ENCODE data around the gene C1orf167.
A peak's percentile ranks its signal among the peaks of the same experiment; 100 is the strongest.

C1orf167 gene

GRCh38 chr1:11746795-11747487, 15.1 kb upstream of the C1orf167 start:
- Histone ChIP-seq H3K9me2 (replicated peaks; ENCODE audit: control insufficient read depth, low read length) (no peaks in the 10 kb centered on the region), H3K4me2 (ENCODE audit: low read length) (no peak overlapping the region), H3K79me2 (ENCODE audit: control insufficient read depth, low read length) (no peaks in the 10 kb centered on the region), H4K20me1 (ENCODE audit: control insufficient read depth, insufficient read depth, low read depth, low read length) (no peaks in the 10 kb centered on the region), H3K27me3 (ENCODE audit: control insufficient read depth, low read length) (no peaks in the 10 kb centered on the region), H3K27ac (ENCODE audit: low read depth, low read length) (no peak overlapping the region), H3K4me1 (ENCODE audit: control insufficient read depth, low read length) (no peaks in the 10 kb centered on the region), H3K9me3 (ENCODE audit: control insufficient read depth, insufficient read depth, low read length) (no peaks in the 10 kb centered on the region), H3F3A (ENCODE audit: control insufficient read depth, insufficient read depth) (no peaks in the 10 kb centered on the region), H3K36me3 (ENCODE audit: control insufficient read depth, low read length) (no peaks in the 10 kb centered on the region), H3K4me3 (ENCODE audit: low read length) (no peak overlapping the region)
- TF ChIP-seq EZH2phosphoT487 (IDR thresholded peaks at IDR 0.05; ENCODE audit: borderline replicate concordance, low read length) (no peak), CTCF (IDR thresholded peaks at IDR 0.05; ENCODE audit: low read depth, low read length, poor library complexity, severe bottlenecking) (no peak)

GRCh38 chr1:11748294-11749202, 13.4 kb upstream of the C1orf167 start:
- no peaks in the 10 kb centered on the region for H3K36me3 ChIP-seq (ENCODE audit: control insufficient read depth, low read length)
- no peak overlapping the region for H3K27ac ChIP-seq (ENCODE audit: low read depth, low read length)
- H3K4me1 ChIP-seq (ENCODE audit: control insufficient read depth, low read length): no peaks in the 10 kb centered on the region
- TF ChIP-seq CTCF (IDR thresholded peaks at IDR 0.05; ENCODE audit: low read depth, low read length, poor library complexity, severe bottlenecking) (no peak), EZH2phosphoT487 (IDR thresholded peaks at IDR 0.05; ENCODE audit: borderline replicate concordance, low read length) (no peak)
- H3K27me3 ChIP-seq (ENCODE audit: control insufficient read depth, low read length): no peaks in the 10 kb centered on the region
- no peaks in the 10 kb centered on the region for H3K9me3 ChIP-seq (ENCODE audit: control insufficient read depth, insufficient read depth, low read length)
- no peak overlapping the region for H3K4me3 ChIP-seq (ENCODE audit: low read length)
- no peaks in the 10 kb centered on the region for H3K79me2 ChIP-seq (ENCODE audit: control insufficient read depth, low read length)
- no peaks in the 10 kb centered on the region for H3K9me2 ChIP-seq (replicated peaks; ENCODE audit: control insufficient read depth, low read length)
- no peak overlapping the region for H3K4me2 ChIP-seq (ENCODE audit: low read length)
- H4K20me1 ChIP-seq (ENCODE audit: control insufficient read depth, insufficient read depth, low read depth, low read length): no peaks in the 10 kb centered on the region
- H3F3A ChIP-seq (ENCODE audit: control insufficient read depth, insufficient read depth): no peaks in the 10 kb centered on the region

- Histone ChIP-seq H3K27me3 (ENCODE audit: control insufficient read depth, low read length) (no peaks in the 10 kb centered on the region), H3K79me2 (ENCODE audit: control insufficient read depth, low read length) (no peaks in the 10 kb centered on the region), H3K9me3 (ENCODE audit: control insufficient read depth, insufficient read depth, low read length) (no peaks in the 10 kb centered on the region), H3F3A (ENCODE audit: control insufficient read depth, insufficient read depth) (no peaks in the 10 kb centered on the region), H3K9me2 (replicated peaks; ENCODE audit: control insufficient read depth, low read length) (no peaks in the 10 kb centered on the region), H3K4me2 (ENCODE audit: low read length) (no peak overlapping the region), H3K4me1 (ENCODE audit: control insufficient read depth, low read length) (no peaks in the 10 kb centered on the region), H3K4me3 (ENCODE audit: low read length) (no peak overlapping the region), H4K20me1 (ENCODE audit: control insufficient read depth, insufficient read depth, low read depth, low read length) (no peaks in the 10 kb centered on the region), H3K36me3 (ENCODE audit: control insufficient read depth, low read length) (no peaks in the 10 kb centered on the region), H3K27ac (ENCODE audit: low read depth, low read length) (no peak overlapping the region)
- TF ChIP-seq CTCF (IDR thresholded peaks at IDR 0.05; ENCODE audit: low read depth, low read length, poor library complexity, severe bottlenecking) (peak; percentile 21), EZH2phosphoT487 (IDR thresholded peaks at IDR 0.05; ENCODE audit: borderline replicate concordance, low read length) (no peak)
Observed at GRCh38 chr1:11749203-11749689, 12.7 kb upstream of the C1orf167 start.

All from DOHH2 (cell line).